GM12891 (cell line): ENCODE results near the gene DYSF.

Experiments
- POU2F2 ChIP-seq: IDR thresholded peaks from 2 replicates; pipeline ENCODE4 v1.6.1; 2011; ENCODE audit warnings: low read depth, mild to moderate bottlenecking, control low read depth, low read length, moderate library complexity
- TAF1 ChIP-seq: IDR thresholded peaks from 2 replicates; pipeline ENCODE4 v1.6.1; 2011; ENCODE audit warnings: low read depth, low read length, control low read depth

- TF ChIP-seq TAF1 (no peak), POU2F2 (no peak)
Observed at GRCh38 chr2:71727562-71727961, 274.2 kb downstream of the DYSF start.
